ENCODE measurements around the gene NHEJ1. TPM values are rescaled to one million over a fixed set of nuclear protein-coding genes. Genes with fewer than 3 reads are reported as not detected.

The NHEJ1 gene
- total and polyA plus RNA-seq, 4 donors = 6.1 to 13.5 (median 9.9) TPM

GRCh38 chr2:219056896-219057708, 103.5 kb downstream of the NHEJ1 start:
- Histone ChIP-seq H3K27ac (ENCODE audit: low read depth in 1 of 2, low read length in 2 of 2) (no peak overlapping the region), H3K27me3 (ENCODE audit: control insufficient read depth in 4 of 4, insufficient read depth in 4 of 4, low read length in 3 of 4) (peaks cover 0 to 3% (median 0%) of the 10 kb centered on the region in 4 donors), H3K4me3 (ENCODE audit: low read depth in 1 of 3, low read length in 3 of 3) (no peak overlapping the region), H3K9me3 (ENCODE audit: control insufficient read depth in 4 of 4, low read length in 3 of 4) (no peaks in the 10 kb centered on the region), H3K4me1 (ENCODE audit: control insufficient read depth in 4 of 4, insufficient read depth in 4 of 4, low read length in 3 of 4) (peaks cover 12 to 40% (median 29%) of the 10 kb centered on the region in 4 donors), H3K9ac (ENCODE audit: low read depth in 1 of 2, low read length in 2 of 2) (no peak overlapping the region), H3K36me3 (ENCODE audit: control insufficient read depth in 4 of 4, insufficient read depth in 3 of 4, low read depth in 1 of 4, low read length in 3 of 4) (peaks cover 0 to 6% (median 0%) of the 10 kb centered on the region in 4 donors)
- no peak for DNase-seq (ENCODE audit: low spot score)
- WGBS = 61% methylated on average over 40 of the region's 40 CpGs
- TF ChIP-seq SP1 (IDR thresholded peaks at IDR 0.05) = no peak
- TF ChIP-seq HNF4A (conservative IDR thresholded peaks at IDR 0.05) = no peak
- no peak for TF ChIP-seq EGR1 (IDR thresholded peaks at IDR 0.05; ENCODE audit: low read depth in 2 of 2)
- no peak for TF ChIP-seq NR2F2 (IDR thresholded peaks at IDR 0.05)
- TF ChIP-seq MAX (IDR thresholded peaks at IDR 0.05) = no peak
- TF ChIP-seq CTCF (IDR thresholded peaks at IDR 0.05; ENCODE audit: low read depth, low read length, missing input control) = no peak
- no peak for TF ChIP-seq FOXA2 (IDR thresholded peaks at IDR 0.05)
- TF ChIP-seq JUND (IDR thresholded peaks at IDR 0.05) = no peak
- TF ChIP-seq FOXA1 (IDR thresholded peaks at IDR 0.05) = no peak
- no peak for TF ChIP-seq ZBTB33 (IDR thresholded peaks at IDR 0.05)
- TF ChIP-seq HNF4G (IDR thresholded peaks at IDR 0.05) = no peak
- no peak for TF ChIP-seq GABPA (IDR thresholded peaks at IDR 0.05 in 1 of 2, conservative IDR thresholded peaks at IDR 0.05 in 1 of 2)
- no peak for TF ChIP-seq RXRA (IDR thresholded peaks at IDR 0.05)
- no peak for TF ChIP-seq ATF3 (IDR thresholded peaks at IDR 0.05)
- TF ChIP-seq TAF1 (conservative IDR thresholded peaks at IDR 0.05) = no peak
- no peak for TF ChIP-seq RAD21 (IDR thresholded peaks at IDR 0.05)
- TF ChIP-seq REST (IDR thresholded peaks at IDR 0.05) = no peak
- TF ChIP-seq YY1 (IDR thresholded peaks at IDR 0.05) = no peak
